GM12864 (cell line): Measurements from ENCODE around the gene TMEM79.

Experiments
- DNase-seq: peaks from one replicate; pipeline ENCODE4 v3.0.0-alpha.2; 2011; ENCODE audit warnings: low read depth
- H3K4me3 ChIP-seq: 2 replicates; pipeline ENCODE4 v1.5.1; 2011; ENCODE audit warnings: mild to moderate bottlenecking, low read depth, low read length, control low read depth
- CTCF ChIP-seq: IDR thresholded peaks from 2 replicates; pipeline ENCODE4 v1.5.1; 2011; ENCODE audit warnings: low read depth, mild to moderate bottlenecking, moderate library complexity, low read length, control low read depth, inconsistent platforms; ENCODE audit errors: missing control alignments

TMEM79 gene

GRCh38 chr1:156260896-156261295, 23.2 kb upstream of the TMEM79 start:
- no peak for DNase-seq
- no peak for TF ChIP-seq CTCF
- no peak overlapping the region for H3K4me3 ChIP-seq

DNA sequence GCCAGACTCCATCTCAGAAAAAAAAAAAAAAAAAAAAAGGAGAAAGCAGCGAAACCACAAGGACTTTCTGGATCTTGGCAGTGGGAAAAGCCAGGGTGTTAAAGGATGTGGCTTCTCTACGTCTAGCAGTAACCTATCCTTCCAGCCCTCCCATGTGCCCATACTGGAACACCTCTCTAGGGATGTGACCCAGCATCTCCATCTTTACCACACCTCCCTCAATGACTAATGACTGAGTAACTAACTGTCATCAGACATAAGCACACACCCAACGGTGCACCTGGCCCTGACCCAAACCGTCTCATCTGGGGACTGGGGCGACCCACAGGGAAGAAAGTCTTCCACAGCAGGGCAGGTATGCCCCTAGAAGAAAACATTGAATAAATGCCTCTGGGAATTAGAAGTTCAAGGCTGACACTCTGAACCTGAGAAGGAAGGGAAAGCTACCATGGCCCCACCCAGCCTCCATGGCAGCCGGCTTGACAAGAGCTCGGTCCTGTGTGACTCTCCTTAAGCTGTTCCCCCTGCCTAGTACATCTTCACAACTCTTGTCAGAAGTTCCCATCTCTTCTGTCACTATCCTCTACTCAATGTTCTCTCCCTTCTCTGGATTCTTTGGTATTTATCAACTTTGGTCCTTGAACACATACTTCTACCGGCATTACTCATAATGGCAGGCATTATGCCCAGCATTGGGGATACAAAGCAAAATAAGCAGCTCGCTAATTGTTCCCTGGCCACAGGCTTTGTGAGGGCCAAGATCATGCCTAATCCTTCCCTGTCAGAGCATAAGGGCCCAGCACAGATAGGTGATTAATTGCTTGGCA, 21.5 kb upstream of the TMEM79 start:
- DNase-seq = no peak
- no peak overlapping the region for H3K4me3 ChIP-seq
- no peak for TF ChIP-seq CTCF

DNA sequence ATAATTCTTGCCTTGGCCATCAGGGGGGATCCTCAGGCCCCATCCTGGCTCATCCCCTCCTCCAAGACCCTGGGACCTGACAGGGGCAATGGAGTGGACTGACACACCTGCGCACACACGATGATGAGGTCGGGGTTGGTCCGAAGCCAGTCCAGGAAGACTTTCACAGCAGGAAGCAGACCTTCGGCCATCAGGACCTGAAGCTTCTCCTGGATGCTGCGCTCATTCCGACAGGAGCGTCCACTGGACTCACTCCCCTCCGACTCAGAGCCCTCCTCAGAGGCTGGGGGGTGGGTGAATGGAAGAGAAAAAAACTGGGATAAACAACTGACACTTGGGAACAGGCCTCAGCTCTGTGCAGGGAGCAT, 20.9 kb upstream of the TMEM79 start:
- H3K4me3 ChIP-seq = no peak overlapping the region
- no peak for TF ChIP-seq CTCF
- DNase-seq = no peak

DNA sequence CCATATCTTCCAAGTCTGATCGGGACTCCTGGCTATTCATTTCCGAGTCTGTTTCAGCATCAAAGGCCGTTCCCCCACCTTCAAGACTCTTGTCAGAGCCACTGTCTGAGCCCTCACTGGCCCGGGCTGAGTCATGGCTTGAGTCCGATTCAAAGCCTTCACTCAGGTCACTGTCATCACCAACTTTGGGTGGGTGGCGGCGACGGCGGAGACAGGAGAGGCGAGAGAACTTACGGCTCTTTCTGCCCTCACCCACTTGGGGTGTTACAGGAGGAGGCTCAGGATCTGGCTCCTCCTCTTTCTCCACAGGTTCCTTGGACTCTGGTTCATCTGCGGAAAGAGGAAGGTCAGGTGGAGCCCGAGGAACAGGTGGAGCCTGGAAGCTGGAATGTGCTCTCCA, 18.1 kb upstream of the TMEM79 start:
- H3K4me3 ChIP-seq = no peak overlapping the region
- no peak for TF ChIP-seq CTCF
- no peak for DNase-seq

DNA sequence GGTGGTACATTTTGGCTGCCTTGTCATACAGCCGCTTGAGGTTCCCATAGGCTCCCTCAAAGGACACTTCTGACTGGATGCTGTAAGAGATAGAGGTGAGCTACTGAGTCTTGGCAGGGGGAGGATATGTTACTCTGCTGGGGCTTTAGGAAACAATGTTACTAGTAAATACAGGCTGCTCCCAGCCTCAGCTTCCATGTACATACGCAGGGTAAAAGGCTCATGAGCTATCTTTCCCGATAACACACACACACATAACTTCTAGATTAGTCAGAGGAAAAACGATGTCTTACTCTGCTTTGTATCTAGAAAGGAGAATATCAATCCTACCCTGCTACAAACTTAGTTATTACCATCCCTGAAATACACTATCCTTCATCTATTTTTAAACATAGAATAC, 15.8 kb upstream of the TMEM79 start:
- no peak for DNase-seq
- H3K4me3 ChIP-seq = no peak overlapping the region
- TF ChIP-seq CTCF = no peak

GRCh38 chr1:156270314-156270713, 13.8 kb upstream of the TMEM79 start:
- H3K4me3 ChIP-seq = no peak overlapping the region
- TF ChIP-seq CTCF = no peak
- no peak for DNase-seq

GRCh38 chr1:156276532-156276931, 7.6 kb upstream of the TMEM79 start:
- H3K4me3 ChIP-seq = no peak overlapping the region
- DNase-seq = no peak
- TF ChIP-seq CTCF = no peak
